SH-SY5Y (cell line): ENCODE results near the gene TOMM70.

Experiments
- GATA2 ChIP-seq: IDR thresholded peaks from 2 replicates; pipeline ENCODE4 v1.6.1; 2011; ENCODE audit warnings: mild to moderate bottlenecking, low read depth, low read length
- GATA3 ChIP-seq: IDR thresholded peaks from 2 replicates; pipeline ENCODE4 v1.6.1; 2011; ENCODE audit warnings: low read depth, mild to moderate bottlenecking, low read length, moderate library complexity

DNA sequence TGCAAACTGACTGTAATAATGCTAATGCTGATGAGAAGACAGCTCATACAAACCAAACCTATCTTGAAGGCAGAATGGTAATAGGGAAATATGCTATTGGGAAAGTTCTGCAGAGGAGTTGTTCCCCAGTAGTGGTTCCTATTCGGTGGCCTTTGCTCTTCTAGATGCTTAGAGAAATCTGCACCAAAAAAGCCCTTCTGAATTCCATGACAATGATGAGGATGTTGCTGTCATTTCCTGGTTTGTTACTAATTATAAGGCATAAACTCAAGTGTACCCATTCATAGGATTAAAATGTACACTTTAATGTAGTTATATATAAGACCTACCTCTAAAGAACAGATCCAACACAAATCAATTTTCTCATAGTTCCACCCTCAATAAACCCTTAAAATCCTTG is 30.1 kb downstream of the TOMM70 start:
- TF ChIP-seq GATA3 (no peak), GATA2 (no peak)
